ENCODE measurements around the gene FCHSD2.

DNA sequence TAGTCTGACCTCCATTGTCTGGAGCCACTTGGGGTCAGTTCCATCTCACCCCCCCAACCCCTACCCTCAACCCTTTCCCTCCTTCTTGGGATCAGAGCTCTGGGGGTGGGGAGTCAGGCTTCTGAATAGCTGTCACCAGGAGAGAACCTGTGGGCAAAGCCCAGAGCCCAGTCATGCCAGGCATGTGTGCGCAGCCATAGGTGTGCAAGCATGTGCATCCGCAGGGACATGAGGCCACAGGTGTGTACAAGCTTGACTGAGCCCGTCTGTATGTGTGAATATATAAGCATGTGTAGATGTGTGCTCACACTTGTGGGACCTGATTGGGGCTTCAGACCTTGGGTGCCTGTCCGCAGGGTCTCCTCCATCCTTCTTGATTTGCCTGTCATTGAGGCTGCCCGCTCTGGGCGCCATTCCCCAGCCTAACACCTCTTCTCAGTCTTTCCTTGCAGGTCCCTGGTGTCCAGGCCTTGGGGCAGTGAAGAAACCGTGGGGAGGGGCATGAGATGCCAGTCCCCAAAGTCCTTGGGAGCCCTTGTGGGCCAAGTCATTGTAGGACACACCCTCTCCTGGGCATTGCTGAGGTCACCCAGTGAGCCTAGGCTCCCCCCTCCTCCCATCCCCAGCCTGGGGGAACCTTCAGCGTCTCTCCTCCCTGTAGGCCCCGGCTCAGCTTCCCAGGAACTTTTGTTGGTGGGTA is 318.9 kb downstream of the FCHSD2 start:
- TF ChIP-seq, protein P1, sequence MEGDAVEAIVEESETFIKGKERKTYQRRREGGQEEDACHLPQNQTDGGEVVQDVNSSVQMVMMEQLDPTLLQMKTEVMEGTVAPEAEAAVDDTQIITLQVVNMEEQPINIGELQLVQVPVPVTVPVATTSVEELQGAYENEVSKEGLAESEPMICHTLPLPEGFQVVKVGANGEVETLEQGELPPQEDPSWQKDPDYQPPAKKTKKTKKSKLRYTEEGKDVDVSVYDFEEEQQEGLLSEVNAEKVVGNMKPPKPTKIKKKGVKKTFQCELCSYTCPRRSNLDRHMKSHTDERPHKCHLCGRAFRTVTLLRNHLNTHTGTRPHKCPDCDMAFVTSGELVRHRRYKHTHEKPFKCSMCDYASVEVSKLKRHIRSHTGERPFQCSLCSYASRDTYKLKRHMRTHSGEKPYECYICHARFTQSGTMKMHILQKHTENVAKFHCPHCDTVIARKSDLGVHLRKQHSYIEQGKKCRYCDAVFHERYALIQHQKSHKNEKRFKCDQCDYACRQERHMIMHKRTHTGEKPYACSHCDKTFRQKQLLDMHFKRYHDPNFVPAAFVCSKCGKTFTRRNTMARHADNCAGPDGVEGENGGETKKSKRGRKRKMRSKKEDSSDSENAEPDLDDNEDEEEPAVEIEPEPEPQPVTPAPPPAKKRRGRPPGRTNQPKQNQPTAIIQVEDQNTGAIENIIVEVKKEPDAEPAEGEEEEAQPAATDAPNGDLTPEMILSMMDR (conservative IDR thresholded peaks at IDR 0.05): no peak
- TF ChIP-seq EZH2 (IDR thresholded peaks at IDR 0.05; ENCODE audit: low read depth): no peak

All from PC-9 (cell line).